ENCODE measurements around the gene FNIP2.

Gene FNIP2

DNA sequence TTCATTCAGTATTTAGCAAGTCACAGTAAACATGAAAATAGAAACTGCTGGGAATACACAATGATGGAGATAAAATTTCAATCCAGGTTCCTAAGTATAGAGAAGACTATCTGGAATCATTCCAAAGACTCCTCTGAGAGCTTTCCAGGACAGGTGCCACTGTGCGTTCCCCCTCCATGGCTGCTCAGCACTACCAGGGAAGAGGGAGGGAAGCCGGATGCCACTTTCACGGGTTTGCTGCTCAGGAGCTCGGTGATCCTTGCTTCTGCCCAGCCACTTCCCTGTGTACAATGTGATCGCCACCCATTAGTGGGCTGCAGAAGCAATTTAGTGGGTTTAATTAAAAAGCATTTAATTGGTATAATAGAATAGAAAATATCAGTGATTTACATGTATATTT lies 94.5 kb downstream of the FNIP2 start:
- Histone ChIP-seq H4K20me1 (ENCODE audit: insufficient read depth) (no peaks in the 10 kb centered on the region), H3K79me2 (ENCODE audit: insufficient read depth, low read depth) (no peaks in the 10 kb centered on the region), H3K27me3 (ENCODE audit: insufficient read depth, low read depth) (no peaks in the 10 kb centered on the region), H3K4me2 (no peak overlapping the region), H3K4me1 (ENCODE audit: low read depth, poor library complexity, severe bottlenecking) (peaks cover 16% of the 10 kb centered on the region), H3K4me3 (IDR thresholded peaks at IDR 0.05; ENCODE audit: insufficient read depth, low read depth, low read length) (no peak overlapping the region), H3K9ac (no peak overlapping the region), H2AFZ (ENCODE audit: low read depth) (no peak overlapping the region), H3K27ac (no peak overlapping the region), H3K36me3 (ENCODE audit: insufficient read depth) (no peaks in the 10 kb centered on the region)
- TF ChIP-seq, protein P1, sequence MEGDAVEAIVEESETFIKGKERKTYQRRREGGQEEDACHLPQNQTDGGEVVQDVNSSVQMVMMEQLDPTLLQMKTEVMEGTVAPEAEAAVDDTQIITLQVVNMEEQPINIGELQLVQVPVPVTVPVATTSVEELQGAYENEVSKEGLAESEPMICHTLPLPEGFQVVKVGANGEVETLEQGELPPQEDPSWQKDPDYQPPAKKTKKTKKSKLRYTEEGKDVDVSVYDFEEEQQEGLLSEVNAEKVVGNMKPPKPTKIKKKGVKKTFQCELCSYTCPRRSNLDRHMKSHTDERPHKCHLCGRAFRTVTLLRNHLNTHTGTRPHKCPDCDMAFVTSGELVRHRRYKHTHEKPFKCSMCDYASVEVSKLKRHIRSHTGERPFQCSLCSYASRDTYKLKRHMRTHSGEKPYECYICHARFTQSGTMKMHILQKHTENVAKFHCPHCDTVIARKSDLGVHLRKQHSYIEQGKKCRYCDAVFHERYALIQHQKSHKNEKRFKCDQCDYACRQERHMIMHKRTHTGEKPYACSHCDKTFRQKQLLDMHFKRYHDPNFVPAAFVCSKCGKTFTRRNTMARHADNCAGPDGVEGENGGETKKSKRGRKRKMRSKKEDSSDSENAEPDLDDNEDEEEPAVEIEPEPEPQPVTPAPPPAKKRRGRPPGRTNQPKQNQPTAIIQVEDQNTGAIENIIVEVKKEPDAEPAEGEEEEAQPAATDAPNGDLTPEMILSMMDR (conservative IDR thresholded peaks at IDR 0.05; ENCODE audit: low read depth, low read length): no peak

DNA sequence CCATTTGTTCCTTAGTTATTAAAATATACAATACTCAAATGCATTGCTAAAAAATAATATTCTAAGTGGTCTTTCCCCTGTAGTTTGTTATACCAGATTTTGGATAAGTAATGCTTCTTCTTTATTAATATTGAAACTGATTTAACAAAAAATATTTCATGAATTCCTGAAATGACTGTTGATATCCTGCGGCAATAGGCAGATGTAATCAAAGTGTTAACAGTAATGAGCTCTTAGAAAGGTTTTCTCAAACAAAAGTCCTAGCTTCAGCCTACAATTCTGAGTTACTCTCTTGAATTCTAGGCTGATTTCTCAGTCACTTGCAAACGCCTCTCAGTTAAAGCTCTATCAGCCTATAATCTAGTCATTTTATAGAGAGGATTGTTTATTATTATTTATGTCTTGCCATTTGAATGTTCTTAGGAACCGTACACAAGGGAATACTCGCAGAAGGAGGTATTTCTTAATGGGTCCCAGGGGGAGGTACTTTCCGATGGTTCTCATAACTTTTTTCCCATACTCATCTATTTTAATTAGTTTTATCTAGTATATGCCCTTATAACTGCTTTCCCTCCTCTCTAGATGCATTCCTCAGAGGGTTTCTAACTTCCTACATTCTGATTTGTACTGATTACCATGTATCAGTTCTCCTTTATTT lies 96.8 kb downstream of the FNIP2 start:
- Histone ChIP-seq H2AFZ (ENCODE audit: low read depth) (no peak overlapping the region), H3K36me3 (ENCODE audit: insufficient read depth) (no peaks in the 10 kb centered on the region), H3K79me2 (ENCODE audit: insufficient read depth, low read depth) (no peaks in the 10 kb centered on the region), H3K4me1 (ENCODE audit: low read depth, poor library complexity, severe bottlenecking) (peaks cover 13% of the 10 kb centered on the region), H3K27ac (no peak overlapping the region), H3K4me3 (IDR thresholded peaks at IDR 0.05; ENCODE audit: insufficient read depth, low read depth, low read length) (no peak overlapping the region), H3K27me3 (ENCODE audit: insufficient read depth, low read depth) (no peaks in the 10 kb centered on the region), H3K4me2 (no peak overlapping the region), H3K9ac (no peak overlapping the region), H4K20me1 (ENCODE audit: insufficient read depth) (no peaks in the 10 kb centered on the region)
- TF ChIP-seq, protein P1 (conservative IDR thresholded peaks at IDR 0.05; ENCODE audit: low read depth, low read length): no peak

DNA sequence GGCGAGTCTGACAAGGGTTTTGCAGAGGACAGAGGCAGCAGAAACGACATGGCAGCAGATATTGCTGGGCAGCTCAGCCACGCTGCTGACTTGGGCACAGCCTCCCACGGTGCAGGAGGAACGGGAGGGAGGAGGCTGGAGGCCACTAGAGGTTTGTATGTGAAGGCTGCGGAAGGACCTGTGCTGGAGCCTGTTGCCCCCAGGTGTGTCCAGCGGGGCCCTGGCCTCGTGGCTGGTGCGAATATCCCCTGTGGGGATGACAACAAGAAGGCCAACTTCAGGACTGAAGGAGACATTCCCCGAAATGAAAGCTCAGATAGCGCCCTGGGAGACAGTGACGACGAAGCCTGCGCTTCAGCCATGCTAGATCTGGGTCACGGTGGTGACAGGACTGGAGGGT lies 100.2 kb downstream of the FNIP2 start:
- Histone ChIP-seq H3K79me2 (ENCODE audit: insufficient read depth, low read depth) (no peaks in the 10 kb centered on the region), H2AFZ (ENCODE audit: low read depth) (no peak overlapping the region), H4K20me1 (ENCODE audit: insufficient read depth) (no peaks in the 10 kb centered on the region), H3K4me2 (no peak overlapping the region), H3K27me3 (ENCODE audit: insufficient read depth, low read depth) (no peaks in the 10 kb centered on the region), H3K9ac (no peak overlapping the region), H3K36me3 (ENCODE audit: insufficient read depth) (no peaks in the 10 kb centered on the region), H3K4me1 (ENCODE audit: low read depth, poor library complexity, severe bottlenecking) (no peaks in the 10 kb centered on the region), H3K27ac (no peak overlapping the region), H3K4me3 (IDR thresholded peaks at IDR 0.05; ENCODE audit: insufficient read depth, low read depth, low read length) (no peak overlapping the region)
- TF ChIP-seq, protein P1 (conservative IDR thresholded peaks at IDR 0.05; ENCODE audit: low read depth, low read length): no peak

DNA sequence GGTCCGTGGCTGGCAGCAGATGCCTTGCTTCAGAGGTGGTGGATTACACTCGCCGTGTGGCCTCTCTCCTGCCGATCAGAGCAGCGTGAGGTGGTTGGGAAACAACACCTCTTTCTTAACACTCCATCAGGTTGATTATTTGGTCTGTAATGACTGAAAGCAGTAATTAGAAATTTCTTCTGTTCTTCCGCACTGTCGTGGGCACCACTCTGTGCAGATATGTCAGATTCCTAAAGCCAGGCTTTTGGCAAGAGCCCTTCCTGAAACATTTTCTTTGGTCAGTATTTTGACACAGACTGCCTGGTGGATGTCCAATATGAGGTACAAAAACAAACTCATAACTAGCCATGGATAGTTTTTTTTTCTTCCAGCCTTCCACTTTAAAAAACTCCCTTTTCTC lies 100.9 kb downstream of the FNIP2 start:
- Histone ChIP-seq H4K20me1 (ENCODE audit: insufficient read depth) (no peaks in the 10 kb centered on the region), H3K27me3 (ENCODE audit: insufficient read depth, low read depth) (no peaks in the 10 kb centered on the region), H3K4me2 (no peak overlapping the region), H2AFZ (ENCODE audit: low read depth) (no peak overlapping the region), H3K27ac (no peak overlapping the region), H3K36me3 (ENCODE audit: insufficient read depth) (no peaks in the 10 kb centered on the region), H3K4me3 (IDR thresholded peaks at IDR 0.05; ENCODE audit: insufficient read depth, low read depth, low read length) (no peak overlapping the region), H3K79me2 (ENCODE audit: insufficient read depth, low read depth) (no peaks in the 10 kb centered on the region), H3K4me1 (ENCODE audit: low read depth, poor library complexity, severe bottlenecking) (no peaks in the 10 kb centered on the region), H3K9ac (no peak overlapping the region)
- TF ChIP-seq, protein P1 (conservative IDR thresholded peaks at IDR 0.05; ENCODE audit: low read depth, low read length): no peak

Measured in KMS-11 (cell line).